T follicular helper cell (primary cell): Measurements from ENCODE around the gene FAT2.

ENCODE experiments used
- DNase-seq: peaks from one replicate; pipeline ENCODE4 v3.0.0-alpha.2; 2020; ENCODE audit warnings: low read depth
- total RNA-seq, 2 experiments: gene quantifications; one replicate each; lab custom pipeline; 2026; lab: John Stamatoyannopoulos, UW

FAT2 gene
- total RNA-seq: 0 to 0.04 reads per million in 2 experiments

GRCh38 chr5:151591144-151591819 is at the start of gene FAT2:
Gene FAT2, minus strand, starts transcription at chr5:151591331. Its CDS starts 22,400 bp downstream, at chr5:151568931.
- DNase-seq: no peak

- DNase-seq: no peak
Observed at GRCh38 chr5:151638619-151639018, 47.5 kb upstream of the FAT2 start.

GRCh38 chr5:151637676-151638075 is 46.5 kb upstream of the FAT2 start:
- no peak for DNase-seq

GRCh38 chr5:151633892-151634291 is 42.8 kb upstream of the FAT2 start:
- no peak for DNase-seq

- no peak for DNase-seq
Observed at GRCh38 chr5:151632941-151633340, 41.8 kb upstream of the FAT2 start.

GRCh38 chr5:151632524-151632923 is 41.4 kb upstream of the FAT2 start:
- DNase-seq: no peak

GRCh38 chr5:151631941-151632340 is 40.8 kb upstream of the FAT2 start:
- DNase-seq: no peak

- no peak for DNase-seq
Observed at GRCh38 chr5:151630088-151630487, 39.0 kb upstream of the FAT2 start.

- DNase-seq: no peak
Observed at GRCh38 chr5:151628112-151628823, 37.1 kb upstream of the FAT2 start.

- no peak for DNase-seq
Observed at GRCh38 chr5:151627650-151628049, 36.5 kb upstream of the FAT2 start.

GRCh38 chr5:151625285-151625684 is 34.2 kb upstream of the FAT2 start:
- DNase-seq: no peak

GRCh38 chr5:151624476-151624875 is 33.3 kb upstream of the FAT2 start:
- no peak for DNase-seq

- no peak for DNase-seq
Observed at GRCh38 chr5:151622367-151623088, 31.4 kb upstream of the FAT2 start.

GRCh38 chr5:151620461-151620840 is 29.3 kb upstream of the FAT2 start:
- DNase-seq: no peak

GRCh38 chr5:151619812-151620460 is 28.8 kb upstream of the FAT2 start:
- no peak for DNase-seq

GRCh38 chr5:151618907-151619306 is 27.8 kb upstream of the FAT2 start:
- no peak for DNase-seq

GRCh38 chr5:151617841-151618710 is 26.9 kb upstream of the FAT2 start:
- no peak for DNase-seq

GRCh38 chr5:151617383-151617840 is 26.3 kb upstream of the FAT2 start:
- DNase-seq: no peak

GRCh38 chr5:151615431-151615830 is 24.3 kb upstream of the FAT2 start:
- DNase-seq: no peak

GRCh38 chr5:151614565-151614964 is 23.4 kb upstream of the FAT2 start:
- DNase-seq: no peak
